NOMO-1 treated with DMSO at 0.1 percent for 48 hours (cell line): ENCODE results near the gene DIP2A.
"Not testable (repeated sequence)": the region's sequence is repeated elsewhere in the genome, so short reads cannot be mapped to it uniquely, and the experiment has no call there.

ENCODE experiments used
- DNase-seq: peaks from one replicate; lab custom pipeline; 2025; ENCODE audit not compliant: unreplicated experiment; lab: John Stamatoyannopoulos, UW

DIP2A gene

DNA sequence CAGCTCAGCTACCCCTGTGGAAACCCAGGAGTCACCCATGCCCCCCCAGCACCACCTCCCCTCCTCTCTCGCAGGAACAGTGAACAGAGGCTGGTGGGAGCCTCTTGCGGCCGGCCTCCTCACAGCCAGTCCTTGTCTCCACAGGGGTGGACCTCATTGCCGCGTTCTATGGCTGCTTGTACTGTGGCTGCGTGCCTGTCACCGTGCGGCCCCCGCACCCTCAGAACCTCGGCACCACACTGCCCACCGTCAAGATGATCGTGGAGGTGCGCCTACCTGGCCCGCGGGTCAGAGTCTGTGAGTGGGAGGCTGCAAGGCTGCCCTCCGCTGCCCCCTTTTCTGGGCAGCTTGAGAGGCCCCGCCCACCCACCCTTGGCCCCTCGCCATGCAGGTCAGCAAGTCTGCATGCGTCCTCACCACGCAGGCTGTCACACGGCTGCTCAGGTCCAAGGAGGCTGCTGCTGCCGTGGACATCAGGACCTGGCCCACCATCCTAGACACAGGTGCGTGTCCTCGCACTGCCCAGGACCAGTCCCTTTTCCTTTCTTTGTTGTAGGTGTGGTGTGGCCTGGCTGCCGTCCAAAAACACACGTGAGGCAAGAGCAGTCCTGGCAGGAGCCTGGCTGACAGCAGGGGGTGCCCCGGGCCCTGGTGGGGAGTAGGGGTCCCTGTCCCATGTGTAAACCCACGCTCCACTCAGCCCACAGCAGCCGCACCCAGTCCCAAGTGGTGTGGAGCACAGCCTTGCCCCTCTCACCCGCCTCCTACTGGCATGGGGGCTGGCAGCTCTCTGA, 95.9 kb downstream of the DIP2A start:
- DNase-seq: no peak

DNA sequence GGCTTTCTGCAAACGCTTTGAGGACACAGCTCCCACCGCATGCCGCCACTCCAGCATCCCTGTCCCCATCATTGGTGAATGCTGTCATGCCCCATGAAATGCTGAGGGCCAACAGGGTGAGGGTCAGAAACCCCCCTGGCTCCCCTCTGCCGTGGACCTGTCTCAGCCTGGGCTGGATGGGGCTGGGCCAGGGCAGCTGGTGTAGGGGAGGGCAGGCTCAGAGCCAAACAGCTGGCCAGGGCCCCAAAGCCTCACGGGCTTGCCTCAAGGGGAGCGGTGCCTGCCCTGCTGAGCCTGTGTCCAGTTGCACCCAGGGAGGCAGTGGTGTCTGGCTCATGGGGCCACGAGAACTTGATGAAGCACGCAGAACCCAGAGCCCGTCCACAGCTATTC, 96.5 kb downstream of the DIP2A start:
- no peak for DNase-seq

DNA sequence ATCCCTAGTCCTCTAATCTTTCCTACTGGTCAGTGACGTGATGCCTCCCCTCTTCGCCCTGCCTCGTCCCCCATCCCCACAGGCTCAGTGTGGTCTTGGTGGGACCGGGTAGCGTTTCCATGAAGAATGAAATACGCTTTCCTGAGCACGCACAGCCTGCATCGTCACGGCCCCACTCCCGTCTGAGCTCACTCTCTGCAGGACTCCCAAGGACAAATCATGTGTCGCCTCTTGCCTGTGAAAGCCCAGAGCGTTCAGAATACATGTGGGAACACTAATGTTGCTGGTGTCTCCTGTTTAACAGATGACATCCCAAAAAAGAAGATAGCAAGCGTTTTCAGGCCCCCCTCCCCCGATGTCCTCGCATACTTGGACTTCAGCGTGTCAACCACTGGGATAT, 97.0 kb downstream of the DIP2A start:
- no peak for DNase-seq

DNA sequence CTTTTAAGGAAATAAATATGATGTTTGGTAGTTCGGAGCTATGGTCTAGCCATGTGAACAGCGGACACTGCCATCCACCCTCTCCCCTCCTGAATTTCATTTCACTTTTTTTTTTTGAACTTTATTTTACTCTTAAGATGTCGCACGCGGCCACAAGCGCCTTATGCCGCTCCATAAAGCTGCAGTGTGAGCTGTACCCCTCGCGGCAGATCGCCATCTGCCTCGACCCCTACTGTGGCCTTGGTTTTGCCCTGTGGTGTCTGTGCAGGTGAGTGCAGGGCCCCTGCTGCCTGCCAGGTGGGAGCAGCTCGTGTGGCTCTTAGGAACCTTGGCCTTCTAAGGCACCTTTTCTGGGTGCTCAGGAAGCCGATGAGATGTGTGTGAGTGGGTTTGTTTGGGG, 98.1 kb downstream of the DIP2A start:
- no peak for DNase-seq

DNA sequence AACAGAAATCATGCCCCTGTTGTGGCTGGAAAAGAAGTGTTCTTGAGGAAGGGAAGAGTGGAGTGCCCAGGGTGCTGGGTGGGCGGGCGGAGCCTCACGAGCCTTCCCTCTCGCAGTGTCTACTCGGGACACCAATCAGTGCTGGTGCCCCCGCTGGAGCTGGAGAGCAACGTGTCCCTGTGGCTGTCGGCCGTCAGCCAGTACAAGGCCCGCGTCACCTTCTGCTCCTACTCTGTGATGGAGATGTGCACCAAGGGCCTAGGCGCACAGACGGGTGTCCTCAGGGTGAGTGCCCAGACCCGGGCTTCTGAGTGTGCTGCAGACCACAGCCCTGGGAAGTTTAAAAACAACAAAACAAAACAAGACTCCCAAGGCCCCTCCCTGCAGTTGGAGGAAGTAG, 98.8 kb downstream of the DIP2A start:
- no peak for DNase-seq

DNA sequence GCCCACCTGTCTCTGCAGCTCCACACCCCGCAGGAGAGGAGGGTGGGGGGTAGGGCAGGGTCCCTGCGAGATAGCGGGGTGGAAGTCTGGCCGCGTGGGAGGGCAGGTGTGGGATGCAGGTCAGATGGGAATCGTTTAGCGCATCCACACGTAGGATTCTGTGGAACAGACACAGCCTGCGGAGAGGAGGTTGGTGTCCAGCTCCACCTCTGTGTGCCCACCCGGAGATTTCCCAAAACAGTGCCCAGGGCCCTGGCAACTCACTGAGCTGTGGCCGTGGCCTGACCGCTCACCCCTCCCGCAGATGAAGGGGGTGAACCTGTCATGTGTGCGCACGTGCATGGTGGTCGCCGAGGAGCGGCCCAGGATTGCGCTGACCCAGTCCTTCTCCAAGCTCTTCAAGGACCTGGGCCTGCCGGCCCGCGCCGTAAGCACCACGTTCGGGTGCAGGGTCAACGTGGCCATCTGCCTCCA, 99.3 kb downstream of the DIP2A start:
- no peak for DNase-seq

DNA sequence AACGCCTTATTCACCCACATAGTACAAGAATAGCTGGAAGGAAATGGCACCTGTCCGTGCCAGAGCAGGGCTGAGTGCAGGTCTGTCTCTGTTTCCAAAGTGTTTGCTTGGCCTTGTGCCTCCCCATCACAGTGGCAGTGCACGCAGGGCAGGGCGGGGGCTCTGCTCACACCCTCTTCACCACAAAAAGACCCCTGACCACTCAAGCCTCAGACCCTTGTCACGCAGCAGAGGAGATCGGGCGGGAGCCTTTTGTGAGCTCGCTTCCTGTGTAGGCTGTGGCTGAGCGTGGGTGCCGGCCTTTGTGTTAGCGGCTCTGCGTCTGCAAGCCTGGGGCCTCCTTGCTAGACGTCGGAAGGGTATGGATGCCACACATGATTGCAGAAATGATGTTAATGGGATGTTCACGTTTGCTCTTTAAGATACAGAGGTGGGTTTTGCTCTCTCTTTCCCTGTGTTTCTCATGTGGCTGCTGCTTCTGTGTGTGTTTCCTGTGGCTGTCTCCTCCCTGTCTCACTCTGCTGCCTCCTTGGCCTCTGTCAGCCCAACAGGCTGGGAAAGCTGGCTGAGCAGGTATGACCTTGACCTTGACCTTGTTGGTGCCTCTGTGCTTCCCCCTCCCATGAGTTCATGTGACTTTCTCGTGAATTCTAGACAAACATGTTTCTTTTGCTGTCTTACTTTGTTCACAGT, 100.7 kb downstream of the DIP2A start:
- DNase-seq: no peak

DNA sequence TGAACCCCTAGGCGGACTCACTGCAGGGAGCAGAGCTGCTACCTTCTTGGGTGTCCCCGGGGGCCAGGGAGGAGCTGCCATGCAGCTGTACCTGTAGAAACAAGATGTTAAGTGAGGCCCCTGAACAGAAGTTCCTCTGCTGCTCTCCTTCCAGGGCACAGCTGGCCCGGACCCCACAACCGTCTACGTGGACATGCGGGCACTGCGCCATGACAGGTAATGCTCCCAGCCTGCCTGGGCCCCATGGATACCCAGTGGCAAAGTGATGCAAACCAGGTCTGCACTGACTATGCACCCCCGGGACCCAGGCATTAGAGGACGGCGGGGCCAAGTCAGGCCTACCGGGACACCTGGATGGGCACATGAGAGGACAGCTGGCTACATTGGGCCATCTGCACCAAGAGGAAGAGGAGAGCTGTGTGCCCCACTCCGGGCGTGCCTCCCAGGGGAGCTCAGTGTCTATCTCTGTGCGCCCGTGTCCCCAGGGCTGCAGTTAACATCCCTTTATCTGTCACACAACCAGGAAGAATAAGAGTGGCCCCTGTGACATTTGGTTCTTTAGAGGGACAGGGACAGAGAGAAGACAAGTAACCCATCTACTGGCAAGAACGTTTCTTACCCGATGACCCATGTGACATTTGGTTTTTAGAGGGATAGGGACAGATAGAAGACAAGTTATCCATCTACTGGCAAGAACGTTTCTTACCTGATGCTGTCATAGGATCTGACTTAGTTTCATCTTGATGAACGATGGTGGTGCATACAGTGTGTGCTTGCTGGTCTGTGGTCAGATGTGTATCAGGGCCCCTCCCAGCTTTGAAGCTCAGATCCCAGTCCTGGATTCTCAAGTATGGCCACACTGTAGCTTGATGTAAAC, 102.1 kb downstream of the DIP2A start:
- no peak for DNase-seq

DNA sequence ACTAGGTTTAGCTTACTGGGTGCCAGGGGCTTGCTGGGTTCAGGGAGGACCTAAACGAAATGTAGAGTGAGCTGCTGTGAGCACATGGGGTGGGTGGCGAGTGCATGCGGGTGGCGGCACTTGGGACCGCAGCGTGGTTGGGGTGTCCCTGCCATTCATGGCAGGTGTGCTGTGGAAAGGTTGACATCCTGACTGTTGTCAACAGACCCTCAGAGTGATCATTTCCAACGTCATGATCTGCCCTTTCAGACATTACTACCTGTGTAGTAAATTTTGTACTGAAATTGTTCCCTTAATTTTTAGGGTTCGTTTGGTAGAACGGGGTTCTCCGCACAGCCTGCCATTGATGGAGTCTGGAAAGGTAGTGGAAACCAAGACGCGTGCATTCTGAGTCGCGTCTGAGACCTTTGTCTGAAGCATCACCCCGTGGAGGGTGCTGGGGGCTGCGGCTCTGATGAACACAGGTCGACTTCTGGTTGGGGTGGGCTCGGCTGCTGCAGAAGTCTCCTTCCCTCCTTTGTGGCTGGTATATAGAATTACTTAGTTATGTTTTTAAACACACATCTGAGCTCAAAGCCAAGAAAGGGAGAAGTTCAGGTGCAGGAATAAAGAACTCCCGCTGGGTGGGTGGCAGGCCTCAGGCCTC, 102.9 kb downstream of the DIP2A start:
- DNase-seq: no peak

DNA sequence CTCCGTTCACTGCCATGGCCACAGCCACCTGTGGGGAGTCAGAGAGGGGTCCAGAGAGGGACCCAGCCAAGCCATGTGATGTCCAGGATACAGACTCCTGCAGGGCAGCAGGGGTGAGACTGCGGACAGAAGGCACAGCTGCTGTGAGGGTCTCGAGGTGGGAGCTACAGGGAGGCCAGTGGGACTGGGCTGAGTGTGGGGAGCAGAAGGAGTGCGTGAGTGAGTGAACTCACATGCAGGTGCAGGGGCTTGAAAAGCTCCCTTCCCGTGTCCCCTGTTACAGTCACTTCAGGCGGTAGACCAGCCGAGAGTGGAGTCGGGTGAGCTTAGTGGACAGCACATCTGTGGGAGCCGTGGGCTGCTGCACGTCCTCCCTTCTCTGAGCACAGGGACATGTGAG, 103.8 kb downstream of the DIP2A start:
- no peak for DNase-seq

DNA sequence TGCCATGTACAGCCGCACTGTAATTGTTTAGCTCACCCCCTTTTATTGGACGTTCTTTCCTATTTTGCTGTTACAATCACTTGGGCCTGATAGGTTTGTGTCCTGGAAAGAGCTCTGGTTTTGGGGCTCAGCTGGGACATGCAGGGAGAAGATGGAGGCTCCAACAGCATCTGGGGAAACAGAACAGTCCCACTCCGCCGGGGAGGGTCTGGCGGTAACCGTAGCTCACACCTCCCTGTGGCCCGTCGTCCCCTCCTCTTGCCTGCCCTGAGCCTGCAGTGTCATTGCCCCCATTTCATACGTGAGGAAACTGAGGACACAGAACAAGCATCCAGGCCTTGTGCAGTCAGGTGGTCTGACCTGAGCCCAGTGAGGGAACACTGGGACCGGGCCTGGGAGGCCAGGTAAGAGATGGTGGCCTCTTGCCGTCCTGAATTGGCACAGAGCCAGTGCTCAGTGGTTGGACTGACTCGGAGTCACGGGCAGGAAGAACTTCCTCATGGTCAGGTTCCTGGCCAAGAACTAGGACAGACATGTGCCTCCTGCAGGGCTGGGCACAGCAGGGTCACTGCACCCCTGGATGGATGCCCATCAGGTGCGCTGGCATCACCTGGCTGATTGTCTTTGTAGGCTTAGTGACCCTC, 104.4 kb downstream of the DIP2A start:
- DNase-seq: no peak

DNA sequence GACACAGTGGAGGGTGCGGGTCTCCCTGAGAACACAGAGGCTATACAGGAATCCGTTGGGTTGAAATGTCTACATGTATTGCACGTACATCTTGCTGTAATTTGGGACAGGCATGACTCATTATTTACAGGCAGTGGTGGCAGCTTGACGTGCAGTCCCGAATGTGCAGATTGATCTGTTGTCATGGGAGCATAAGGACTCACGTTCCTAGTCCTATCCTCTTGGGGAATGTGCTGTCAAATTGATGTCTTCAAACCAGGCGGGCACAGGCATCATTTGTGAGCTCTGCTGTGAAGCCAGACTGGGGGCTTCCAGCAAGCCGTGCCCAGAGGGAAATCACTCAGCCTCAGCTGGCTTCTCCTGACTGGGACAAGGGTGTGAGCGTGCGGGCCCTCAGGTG, 105.7 kb downstream of the DIP2A start:
- DNase-seq: no peak

DNA sequence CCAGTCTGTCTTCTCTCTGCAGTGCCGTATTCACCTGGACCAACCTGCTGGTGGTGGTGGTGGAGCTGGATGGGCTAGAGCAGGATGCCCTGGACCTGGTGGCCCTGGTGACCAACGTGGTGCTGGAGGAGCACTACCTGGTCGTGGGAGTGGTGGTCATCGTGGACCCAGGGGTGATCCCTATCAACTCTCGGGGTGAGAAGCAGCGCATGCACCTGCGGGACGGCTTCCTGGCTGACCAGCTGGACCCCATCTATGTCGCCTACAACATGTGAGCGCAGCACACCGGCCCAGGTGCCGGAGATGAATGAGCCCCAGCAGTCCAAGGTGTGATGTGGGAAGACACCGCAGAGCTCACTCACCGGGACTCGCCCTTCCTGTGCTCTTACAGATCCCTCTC, 108.7 kb downstream of the DIP2A start:
- DNase-seq: no peak

DNA sequence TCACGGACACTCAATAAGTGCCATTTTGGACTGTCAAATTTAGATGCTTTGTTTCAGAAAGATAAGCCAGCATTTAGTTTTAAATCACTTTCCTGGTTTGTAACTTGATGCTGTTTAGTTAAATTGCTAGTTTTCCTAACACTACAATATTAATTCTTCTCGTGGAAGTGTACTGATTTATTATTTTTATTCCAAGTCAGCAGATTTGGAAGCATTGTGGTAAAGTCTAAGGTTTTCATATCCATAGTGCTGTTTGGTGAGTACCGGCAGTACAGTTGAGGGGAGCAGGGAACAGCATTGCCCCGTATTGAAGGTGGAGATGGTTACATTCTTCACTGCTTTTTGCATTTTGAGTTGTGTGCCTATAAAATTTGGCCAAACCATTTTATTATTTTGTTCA, 109.9 kb downstream of the DIP2A start:
- DNase-seq: no peak

DNA sequence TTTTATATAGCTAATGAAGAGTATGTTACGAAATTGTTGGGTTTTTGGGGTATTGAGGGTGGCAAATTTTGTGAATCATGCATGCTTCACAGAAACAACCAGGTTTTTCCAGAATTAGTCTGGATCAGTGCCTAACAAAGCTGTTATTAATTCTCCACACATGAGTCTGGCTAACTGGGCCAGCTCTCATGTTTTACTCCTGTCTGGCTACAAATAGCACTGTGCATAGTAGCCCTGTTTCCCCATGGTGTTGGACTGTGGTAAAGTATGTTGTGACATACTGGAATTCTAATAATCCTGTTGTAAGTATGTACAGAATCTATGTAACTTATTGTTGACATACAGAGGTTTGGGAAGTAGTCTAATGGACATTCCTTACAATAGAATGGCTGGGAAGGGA, 110.4 kb downstream of the DIP2A start:
- no peak for DNase-seq

DNA sequence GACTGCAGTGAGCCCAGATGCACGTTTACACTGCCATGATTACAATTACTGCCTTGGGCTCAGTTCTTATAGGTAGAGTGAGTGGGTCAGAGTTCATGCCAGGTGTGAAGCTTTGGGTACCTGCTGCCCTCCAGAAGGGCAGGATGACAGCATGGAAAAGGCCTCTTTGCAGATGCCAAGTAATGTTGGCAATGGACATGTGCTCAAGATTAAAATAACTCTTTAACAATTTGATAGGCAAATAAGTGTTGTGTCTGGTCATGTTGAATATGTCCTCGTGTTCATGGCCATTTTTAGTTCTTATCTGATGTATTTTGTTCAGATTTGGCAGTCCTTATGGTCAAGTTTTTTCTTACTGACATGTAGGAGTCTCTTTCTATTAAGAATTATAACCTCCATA, 111.4 kb downstream of the DIP2A start:
- no peak for DNase-seq

DNA sequence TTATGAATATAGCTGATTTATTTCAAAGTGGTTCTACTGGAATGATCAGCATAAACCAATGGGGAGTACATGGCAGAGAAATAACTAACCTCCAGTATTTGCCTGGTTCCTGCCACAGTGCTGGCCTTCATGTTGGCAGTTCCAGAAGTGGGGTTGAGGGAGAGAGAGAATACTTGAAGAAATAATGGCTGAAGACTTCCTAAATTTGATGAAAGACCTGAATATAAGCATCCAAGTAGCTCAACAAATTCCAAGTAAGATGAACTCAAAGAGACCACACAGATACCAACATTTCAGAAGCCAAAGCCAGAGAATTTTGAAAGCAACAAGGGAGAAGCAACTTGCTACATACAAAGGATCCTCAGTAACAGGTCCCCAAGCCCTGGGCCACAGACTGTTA, 111.9 kb downstream of the DIP2A start:
- no peak for DNase-seq

DNA sequence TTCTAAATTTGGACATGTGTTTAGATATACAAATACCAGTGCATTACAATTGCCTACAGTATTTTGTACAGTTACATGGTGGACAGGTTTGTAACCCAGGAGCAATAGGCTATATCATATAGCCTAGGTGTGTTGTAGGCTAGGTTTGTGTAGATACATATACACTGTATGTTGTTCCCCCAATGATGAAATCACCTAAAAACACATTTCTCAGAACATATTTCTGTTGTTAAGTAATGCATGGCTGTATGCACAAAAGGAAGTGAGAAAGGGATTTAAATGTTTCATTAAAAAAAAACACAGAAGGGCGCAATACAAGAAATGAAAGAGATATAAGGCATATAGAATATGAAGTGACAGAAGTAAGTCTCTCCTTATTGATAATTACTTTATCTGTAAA, 114.2 kb downstream of the DIP2A start:
- DNase-seq: no peak

DNA sequence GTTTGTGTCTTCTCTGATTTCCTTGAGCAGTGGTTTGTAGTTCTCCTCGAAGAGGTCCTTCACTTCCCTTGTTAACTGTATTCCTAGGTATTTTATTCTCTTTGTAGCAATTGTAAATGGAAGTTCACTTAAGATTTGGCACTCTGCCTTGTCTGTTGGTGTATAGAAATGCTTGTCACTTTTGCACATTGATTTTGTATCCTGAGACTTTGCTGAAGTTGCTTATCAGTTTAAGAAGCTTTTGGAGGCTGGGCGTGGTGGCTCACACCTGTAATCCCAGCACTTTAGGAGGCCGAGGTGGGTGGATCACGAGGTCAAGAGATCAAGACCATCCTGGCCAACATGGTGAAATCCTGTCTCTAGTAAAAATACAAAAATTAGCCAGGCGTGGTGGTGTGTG, 119.1 kb downstream of the DIP2A start:
- not testable (repeated sequence) for DNase-seq

DNA sequence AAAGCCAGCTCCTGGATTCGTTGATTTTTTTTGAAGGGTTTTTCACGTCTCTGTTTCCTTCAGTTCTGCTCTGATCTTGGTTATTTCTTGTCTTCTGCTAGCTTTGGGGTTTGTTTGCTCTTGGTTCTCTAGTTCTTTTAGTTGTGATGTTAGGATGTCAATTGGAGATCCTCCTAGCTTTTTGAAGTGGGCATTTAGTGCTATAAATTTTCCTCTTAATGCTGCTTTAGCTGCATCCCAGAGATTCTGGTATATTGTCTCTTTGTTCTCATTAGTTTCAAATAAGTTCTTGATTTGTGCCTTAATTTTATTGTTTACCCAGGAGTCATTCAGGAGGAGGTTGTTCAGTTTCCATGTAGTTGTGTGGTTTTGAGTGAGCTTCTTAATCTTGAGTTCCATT, 120.7 kb downstream of the DIP2A start:
- DNase-seq: not testable (repeated sequence)
